WTC11 (cell line): ENCODE data around the gene TNIK. TPM values are rescaled to one million over a fixed set of nuclear protein-coding genes. Genes with fewer than 3 reads are reported as not detected.

ENCODE experiments used
- ATAC-seq: fragments of 200-7000 bp; cut with Tn5 transposase; 2 replicates; pipeline ENCODE4 v1.10.0; 2021; ENCODE audit warnings: mild to moderate bottlenecking, moderate library complexity
- CTCF ChIA-PET: fragments of 300-600 bp; sonication (Branson Sonifier 250); formaldehyde crosslinking; loops from one replicate; lab custom pipeline; 2021; ENCODE audit warnings: antibody characterized with exemption; lab: Charles Lee
- POLR2A ChIA-PET: fragments of 350-600 bp; sonication (Branson Sonifier 250); formaldehyde crosslinking; loops from one replicate; lab custom pipeline; 2021; ENCODE audit warnings: antibody characterized with exemption; lab: Charles Lee
- DNase-seq: peaks from one replicate; pipeline ENCODE4 v3.0.0; 2021; ENCODE audit warnings: low spot score
- H3K27ac Mint-ChIP-seq: 2 replicates; pipeline ENCODE4 v1.8.0; 2021; ENCODE audit warnings: mixed read lengths
- H3K27me3 Mint-ChIP-seq: 2 replicates; pipeline ENCODE4 v1.8.0; 2021; ENCODE audit warnings: low read depth, mild to moderate bottlenecking, moderate library complexity, mixed read lengths
- H3K36me3 Mint-ChIP-seq: 2 replicates; pipeline ENCODE4 v1.8.0; 2021; ENCODE audit warnings: mixed read lengths
- H3K4me1 Mint-ChIP-seq: 2 replicates; pipeline ENCODE4 v1.8.0; 2022; ENCODE audit warnings: mixed read lengths
- H3K4me3 Mint-ChIP-seq: 2 replicates; pipeline ENCODE4 v1.8.0; 2021; ENCODE audit warnings: mild to moderate bottlenecking, moderate library complexity, mixed read lengths
- H3K9me3 Mint-ChIP-seq: 2 replicates; pipeline ENCODE4 v1.8.0; 2021; ENCODE audit warnings: mixed read lengths
- AFF4 ChIP-seq: sonication (generic); formaldehyde crosslinking; IDR thresholded peaks from 2 replicates; pipeline ENCODE4 v1.8.1; 2023; ENCODE audit warnings: mild to moderate bottlenecking, missing genetic modification reagents, borderline replicate concordance
- CBFB ChIP-seq: sonication (generic); formaldehyde crosslinking; IDR thresholded peaks from 2 replicates; pipeline ENCODE4 v1.8.1; 2022; ENCODE audit warnings: mild to moderate bottlenecking, low read depth, missing genetic modification reagents
- FOXP1 ChIP-seq: sonication (generic); formaldehyde crosslinking; IDR thresholded peaks from 2 replicates; pipeline ENCODE4 v1.8.0; 2022; ENCODE audit warnings: missing genetic modification reagents, mild to moderate bottlenecking, moderate library complexity, borderline replicate concordance
- GABPB1 ChIP-seq: sonication (generic); formaldehyde crosslinking; IDR thresholded peaks from 2 replicates; pipeline ENCODE4 v1.8.1; 2023; ENCODE audit warnings: mild to moderate bottlenecking, missing genetic modification reagents
- HMGA2 ChIP-seq: fragments of 250-450 bp; sonication (Bioruptor Pico); IDR thresholded peaks from 2 replicates; pipeline ENCODE4 v1.4.0; 2021; ENCODE audit warnings: mild to moderate bottlenecking, moderate library complexity
- JUN ChIP-seq: sonication (generic); formaldehyde crosslinking; IDR thresholded peaks from 2 replicates; pipeline ENCODE4 v1.8.0; 2023; ENCODE audit warnings: mild to moderate bottlenecking, missing genetic modification reagents
- NFATC4 ChIP-seq: fragments of 250-450 bp; sonication (Bioruptor Pico); IDR thresholded peaks from 2 replicates; pipeline ENCODE4 v1.9.0; 2021; ENCODE audit warnings: mild to moderate bottlenecking
- NFYB ChIP-seq: sonication (generic); formaldehyde crosslinking; conservative IDR thresholded peaks from 2 replicates; pipeline ENCODE4 v1.8.0; 2022; ENCODE audit warnings: low read depth, missing genetic modification reagents
- PRDM15 ChIP-seq: sonication (generic); formaldehyde crosslinking; IDR thresholded peaks from 2 replicates; pipeline ENCODE4 v1.8.0; 2022; ENCODE audit warnings: missing genetic modification reagents
- TEAD1 ChIP-seq: sonication (generic); formaldehyde crosslinking; IDR thresholded peaks from 2 replicates; pipeline ENCODE4 v1.8.0; 2022; ENCODE audit warnings: mild to moderate bottlenecking, missing genetic modification reagents
- TEAD4 ChIP-seq: sonication (generic); formaldehyde crosslinking; IDR thresholded peaks from 2 replicates; pipeline ENCODE4 v1.8.0; 2022; ENCODE audit warnings: mild to moderate bottlenecking, missing genetic modification reagents
- ZNF281 ChIP-seq: sonication (generic); formaldehyde crosslinking; IDR thresholded peaks from 2 replicates; pipeline ENCODE4 v1.8.0; 2023; ENCODE audit warnings: mild to moderate bottlenecking, missing genetic modification reagents
- ZNF423 ChIP-seq: fragments of 250-450 bp; sonication (Bioruptor Pico); IDR thresholded peaks from 2 replicates; pipeline ENCODE4 v2.1.2; 2022; ENCODE audit warnings: mild to moderate bottlenecking, moderate library complexity
- total RNA-seq: library from RNA; stranded (reverse); gene quantifications from 3 replicates; pipeline ENCODE4 v1.2.3, GENCODE V29; 2021
- TF ChIP-seq, protein P1 (sequence below): sonication (generic); formaldehyde crosslinking; IDR thresholded peaks from 2 replicates; pipeline ENCODE4 v1.8.0; 2022; ENCODE audit warnings: mild to moderate bottlenecking, missing genetic modification reagents

Gene TNIK
- total RNA-seq, 1 experiment from 2014 or later, result 50.3 TPM

DNA sequence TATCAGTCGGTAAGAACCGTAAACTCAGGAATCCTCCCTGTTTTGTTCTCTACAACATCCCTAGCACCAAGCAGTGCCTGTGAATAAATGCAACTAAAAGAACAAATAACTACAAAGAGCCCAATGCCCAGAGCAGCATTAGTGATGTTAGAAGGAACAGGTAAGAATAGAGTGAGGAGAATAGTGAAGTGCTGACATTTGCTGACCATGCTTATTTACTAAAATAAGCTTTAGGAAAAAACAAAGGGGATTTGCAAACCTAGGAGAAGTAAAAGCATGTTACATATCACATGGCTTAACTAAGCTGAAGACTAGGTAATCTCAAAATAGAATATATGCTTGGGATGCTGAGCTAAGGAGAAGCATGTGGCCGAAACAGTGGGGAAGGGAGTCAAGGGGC lies 247.6 kb downstream of the TNIK start (continued):
- TF ChIP-seq AFF4, result no peak
- TF ChIP-seq, all 79 proteins: peak for 0

DNA sequence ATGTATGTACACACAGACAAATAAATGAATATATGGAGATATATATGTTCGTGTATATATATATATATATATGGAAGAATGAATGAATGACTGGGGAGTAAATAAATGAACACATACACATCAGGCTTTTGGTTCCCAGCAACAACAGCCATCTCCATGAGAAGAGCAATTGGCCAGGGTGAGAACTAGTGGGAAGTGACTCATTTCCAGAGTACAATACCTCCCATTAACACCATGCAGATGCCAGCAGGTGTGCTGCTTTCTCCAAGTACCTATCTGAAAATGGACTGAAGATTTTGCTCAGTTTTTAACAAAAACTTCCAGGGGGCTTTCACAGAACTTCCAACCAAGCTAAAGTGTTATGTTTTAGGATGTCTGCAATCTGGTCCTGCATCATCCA lies 253.9 kb downstream of the TNIK start:
- CTCF ChIA-PET, result interaction anchor here (0.8 to 1.7 kb wide), 2 partner anchors 12 to 20 kb away, joined by 3 to 6 read pairs; no protein-coding TSS in a partner anchor
- POLR2A ChIA-PET, result no interaction called here
- peak; percentile 83 for ATAC-seq
- peaks cover 72% of the 10 kb centered on the region for H3K4me1 Mint-ChIP-seq
- peaks cover 9% of the 10 kb centered on the region for H3K9me3 Mint-ChIP-seq
- peaks cover 16% of the 10 kb centered on the region for H3K36me3 Mint-ChIP-seq
- DNase-seq, result no peak
- peak overlapping the region; percentile 96 for H3K27ac Mint-ChIP-seq
- no peaks in the 10 kb centered on the region for H3K27me3 Mint-ChIP-seq
- no peak overlapping the region for H3K4me3 Mint-ChIP-seq
- TF ChIP-seq ZNF281, result no peak
- TF ChIP-seq TEAD1, result peak; percentile 59; the same call in 1 of the 2 replicates
- TF ChIP-seq ZNF423, result no peak
- TF ChIP-seq, protein P1, sequence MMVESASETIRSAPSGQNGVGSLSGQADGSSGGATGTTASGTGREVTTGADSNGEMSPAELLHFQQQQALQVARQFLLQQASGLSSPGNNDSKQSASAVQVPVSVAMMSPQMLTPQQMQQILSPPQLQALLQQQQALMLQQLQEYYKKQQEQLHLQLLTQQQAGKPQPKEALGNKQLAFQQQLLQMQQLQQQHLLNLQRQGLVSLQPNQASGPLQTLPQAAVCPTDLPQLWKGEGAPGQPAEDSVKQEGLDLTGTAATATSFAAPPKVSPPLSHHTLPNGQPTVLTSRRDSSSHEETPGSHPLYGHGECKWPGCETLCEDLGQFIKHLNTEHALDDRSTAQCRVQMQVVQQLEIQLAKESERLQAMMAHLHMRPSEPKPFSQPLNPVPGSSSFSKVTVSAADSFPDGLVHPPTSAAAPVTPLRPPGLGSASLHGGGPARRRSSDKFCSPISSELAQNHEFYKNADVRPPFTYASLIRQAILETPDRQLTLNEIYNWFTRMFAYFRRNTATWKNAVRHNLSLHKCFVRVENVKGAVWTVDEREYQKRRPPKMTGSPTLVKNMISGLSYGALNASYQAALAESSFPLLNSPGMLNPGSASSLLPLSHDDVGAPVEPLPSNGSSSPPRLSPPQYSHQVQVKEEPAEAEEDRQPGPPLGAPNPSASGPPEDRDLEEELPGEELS (CRISPR knock-in tag), result peak; percentile 80; the same call in 1 of the 2 replicates
- no peak for TF ChIP-seq PRDM15 (CRISPR knock-in tag)

DNA sequence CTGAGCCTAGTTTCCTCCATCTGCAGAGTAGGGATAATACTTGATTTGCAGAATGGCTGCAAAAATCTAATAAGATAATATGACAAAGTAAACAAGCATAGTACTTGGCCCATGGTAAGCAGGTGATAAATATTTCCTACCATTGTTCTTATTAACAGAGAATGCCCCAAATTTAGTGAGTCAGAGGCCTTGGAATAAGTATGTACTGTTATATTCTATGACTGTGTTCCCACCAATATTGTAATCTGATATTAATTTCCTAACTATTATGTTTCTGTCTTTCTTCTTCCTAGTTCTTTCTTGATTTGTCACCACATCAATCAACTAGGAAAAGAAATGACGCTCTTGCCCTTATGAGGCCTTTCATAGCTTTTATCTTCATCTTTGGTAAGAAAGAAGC lies 255.3 kb downstream of the TNIK start:
- H3K4me3 Mint-ChIP-seq, result no peak overlapping the region
- ChIA-PET POLR2A (no interaction called here), CTCF (no interaction called here)
- H3K4me1 Mint-ChIP-seq, result peaks cover 77% of the 10 kb centered on the region
- H3K9me3 Mint-ChIP-seq, result peaks cover 9% of the 10 kb centered on the region
- H3K27me3 Mint-ChIP-seq, result no peaks in the 10 kb centered on the region
- ATAC-seq, result no peak
- H3K36me3 Mint-ChIP-seq, result peaks cover 9% of the 10 kb centered on the region
- peak overlapping the region; percentile 86; the same call in 1 of the 2 replicates for H3K27ac Mint-ChIP-seq
- no peak for DNase-seq
- TF ChIP-seq GABPB1 (CRISPR knock-in tag) (no peak), ZNF423 (no peak), NFATC4 (CRISPR knock-in tag) (no peak), NFYB (no peak), TEAD4 (CRISPR knock-in tag) (no peak), FOXP1 (no peak), HMGA2 (no peak), PRDM15 (CRISPR knock-in tag) (no peak), JUN (CRISPR knock-in tag) (no peak), CBFB (CRISPR knock-in tag) (no peak)
